Nephron (organoid): ENCODE data around the gene ADAMTS2.
A peak's percentile ranks its signal among the peaks of the same experiment; 100 is the strongest.

Source experiments
- H3K27ac Mint-ChIP-seq, 3 experiments: 2 replicates each; pipeline ENCODE4 v1.8.0; 2020; ENCODE audit warnings: mixed read lengths in 3 of 3, mild to moderate bottlenecking in 2 of 3, moderate library complexity in 1 of 3
- H3K27me3 Mint-ChIP-seq: 2 replicates; pipeline ENCODE4 v1.8.0; 2021; ENCODE audit warnings: low read depth, mild to moderate bottlenecking, moderate library complexity, mixed read lengths
- H3K36me3 Mint-ChIP-seq: 2 replicates; pipeline ENCODE4 v1.8.0; 2020; ENCODE audit warnings: low read depth, mixed read lengths
- H3K4me1 Mint-ChIP-seq: 2 replicates; pipeline ENCODE4 v1.8.0; 2020; ENCODE audit warnings: mixed read lengths
- H3K4me3 Mint-ChIP-seq, 3 experiments: 2 replicates each; pipeline ENCODE4 v1.8.0; 2020; ENCODE audit warnings: mild to moderate bottlenecking in 3 of 3, mixed read lengths in 3 of 3, moderate library complexity in 2 of 3
- H3K9me3 Mint-ChIP-seq: 2 replicates; pipeline ENCODE4 v1.8.0; 2020; ENCODE audit warnings: mixed read lengths
- CTCF ChIP-seq, 3 experiments: fragments of 200-600 bp; sonication (generic); IDR thresholded peaks; one replicate each; pipeline ENCODE4 v1.5.0; 2021; ENCODE audit warnings: antibody characterized with exemption in 3 of 3; ENCODE audit not compliant: unreplicated experiment in 3 of 3

ADAMTS2 gene

GRCh38 chr5:179080724-179081123, 264.5 kb downstream of the ADAMTS2 start:
- no peak overlapping the region for H3K27ac Mint-ChIP-seq
- peaks cover 75% of the 10 kb centered on the region for H3K9me3 Mint-ChIP-seq
- TF ChIP-seq CTCF (IDR thresholded peaks at IDR 0.05; ENCODE audit: unreplicated experiment in 3 of 3): no peak
- H3K36me3 Mint-ChIP-seq: peaks cover 80% of the 10 kb centered on the region
- no peaks in the 10 kb centered on the region for H3K27me3 Mint-ChIP-seq
- no peak overlapping the region for H3K4me3 Mint-ChIP-seq
- no peaks in the 10 kb centered on the region for H3K4me1 Mint-ChIP-seq

- Mint-ChIP-seq H3K9me3 (peaks cover 77% of the 10 kb centered on the region), H3K27me3 (no peaks in the 10 kb centered on the region)
These were observed 265.9 kb downstream of the ADAMTS2 start for GRCh38 chr5:179079165-179079987.

GRCh38 chr5:179065703-179066102, 279.6 kb downstream of the ADAMTS2 start:
- Mint-ChIP-seq H3K4me3 (no peak overlapping the region), H3K9me3 (peaks cover 78% of the 10 kb centered on the region), H3K4me1 (no peaks in the 10 kb centered on the region), H3K36me3 (peaks cover 92% of the 10 kb centered on the region), H3K27ac (no peak overlapping the region), H3K27me3 (peaks cover 10% of the 10 kb centered on the region)
- no peak for TF ChIP-seq CTCF (IDR thresholded peaks at IDR 0.05; ENCODE audit: unreplicated experiment in 3 of 3)

More at GRCh38 chr5:179079165-179079987, 265.9 kb downstream of the ADAMTS2 start:
- Mint-ChIP-seq H3K27ac (no peak overlapping the region), H3K36me3 (peaks cover 83% of the 10 kb centered on the region), H3K4me1 (no peaks in the 10 kb centered on the region), H3K4me3 (no peak overlapping the region)
- TF ChIP-seq CTCF (IDR thresholded peaks at IDR 0.05; ENCODE audit: unreplicated experiment in 3 of 3): no peak

GRCh38 chr5:179061025-179061424, 284.2 kb downstream of the ADAMTS2 start:
- Mint-ChIP-seq H3K9me3 (peaks cover 67% of the 10 kb centered on the region), H3K36me3 (peaks cover 58% of the 10 kb centered on the region), H3K4me1 (no peaks in the 10 kb centered on the region), H3K27me3 (peaks cover 11% of the 10 kb centered on the region), H3K4me3 (peak overlapping the region; percentile 75 to 93 (median 80)), H3K27ac (no peak overlapping the region)
- TF ChIP-seq CTCF (IDR thresholded peaks at IDR 0.05; ENCODE audit: unreplicated experiment in 3 of 3): no peak
